SK-N-MC (cell line): Measurements from ENCODE around the gene MREG.

Experiments
- DNase-seq: peaks from one replicate; pipeline ENCODE4 v3.0.0-alpha.2; 2011; ENCODE audit warnings: low read depth, low spot score
- H3K27ac ChIP-seq: fragments of 200-600 bp; sonication (generic); 2 replicates; pipeline ENCODE4 v1.5.1; 2016; ENCODE audit warnings: mixed run types
- H3K36me3 ChIP-seq: fragments of 200-600 bp; sonication (generic); 2 replicates; pipeline ENCODE4 v1.6.1; 2017; ENCODE audit warnings: antibody characterized with exemption, low read length, mixed read lengths; ENCODE audit not compliant: insufficient read depth
- H3K4me3 ChIP-seq: fragments of 200-600 bp; sonication (generic); 2 replicates; pipeline ENCODE4 v1.5.1; 2016
- H3K9ac ChIP-seq: fragments of 200-600 bp; sonication (generic); 2 replicates; pipeline ENCODE4 v1.8.0; 2017; ENCODE audit warnings: mixed run types, mixed read lengths; ENCODE audit not compliant: insufficient read length
- H3K9me3 ChIP-seq: fragments of 200-600 bp; sonication (generic); 2 replicates; pipeline ENCODE4 v1.6.1; 2017; ENCODE audit warnings: low read depth, mild to moderate bottlenecking, antibody characterized with exemption, low read length, moderate library complexity, mixed read lengths
- EZH2 ChIP-seq: fragments of 200-600 bp; sonication (generic); IDR thresholded peaks from one replicate; pipeline ENCODE4 v1.6.1; 2017; ENCODE audit warnings: antibody characterized with exemption
- FOXP2 ChIP-seq: optimal IDR thresholded peaks from 2 replicates; pipeline ENCODE3; 2011; ENCODE audit warnings: mild to moderate bottlenecking, moderate library complexity; ENCODE audit not compliant: insufficient read depth; ENCODE audit errors: extremely low read length, control extremely low read depth
- POLR2AphosphoS5 ChIP-seq: IDR thresholded peaks from 2 replicates; pipeline ENCODE4 v1.6.1; 2012; ENCODE audit warnings: mild to moderate bottlenecking, low read depth, low read length, borderline replicate concordance

Gene MREG

DNA sequence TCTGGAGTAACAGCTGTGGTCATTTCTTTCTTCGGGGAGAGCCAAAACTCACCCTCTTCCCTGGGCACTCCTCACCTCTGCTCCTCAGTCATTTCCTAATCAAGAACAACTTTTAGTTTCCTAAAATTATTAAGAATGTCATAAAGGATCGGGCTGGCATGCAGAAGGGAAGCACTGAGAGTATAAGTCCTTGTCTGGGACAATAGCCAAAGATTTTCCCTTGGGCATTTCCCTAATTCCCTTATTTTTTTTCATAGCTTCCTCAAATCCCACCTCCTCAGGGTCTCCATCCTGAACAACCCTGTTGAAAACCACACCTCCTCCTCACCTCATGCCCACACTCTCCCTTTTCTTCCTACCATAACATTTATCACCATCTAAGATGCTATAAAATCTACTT, 115.0 kb downstream of the MREG start:
- TF ChIP-seq FOXP2, result no peak
- TF ChIP-seq EZH2, result no peak
- no peak for TF ChIP-seq POLR2AphosphoS5
- no peak overlapping the region for H3K9ac ChIP-seq
- no peaks in the 10 kb centered on the region for H3K9me3 ChIP-seq
- peak overlapping the region; percentile 56; the same call in 1 of the 2 replicates for H3K4me3 ChIP-seq
- H3K36me3 ChIP-seq, result no peaks in the 10 kb centered on the region
- peak overlapping the region; percentile 88 for H3K27ac ChIP-seq
- DNase-seq, result no peak

DNA sequence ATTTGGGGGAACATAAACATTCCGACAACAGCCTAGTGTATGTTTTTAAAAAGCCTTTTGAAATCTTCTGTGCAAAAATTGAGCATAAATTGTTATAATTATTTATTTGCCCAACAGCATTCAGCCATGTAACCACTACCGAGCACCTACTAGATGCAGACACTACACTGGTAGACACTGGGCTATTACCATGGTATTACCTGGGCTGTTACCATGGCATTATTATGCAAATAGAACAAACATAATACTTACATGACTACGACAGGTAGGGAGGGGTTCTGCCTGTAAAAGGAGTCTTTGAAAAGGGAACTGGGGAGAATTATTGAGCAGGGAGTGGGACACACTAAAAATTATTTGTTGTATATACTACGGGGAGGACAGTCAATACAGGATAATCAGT, 116.4 kb downstream of the MREG start:
- H3K4me3 ChIP-seq, result no peak overlapping the region
- no peak for DNase-seq
- TF ChIP-seq POLR2AphosphoS5 (no peak), EZH2 (no peak), FOXP2 (no peak)
- H3K27ac ChIP-seq, result no peak overlapping the region
- H3K9me3 ChIP-seq, result no peaks in the 10 kb centered on the region
- H3K36me3 ChIP-seq, result no peaks in the 10 kb centered on the region
- H3K9ac ChIP-seq, result no peak overlapping the region

DNA sequence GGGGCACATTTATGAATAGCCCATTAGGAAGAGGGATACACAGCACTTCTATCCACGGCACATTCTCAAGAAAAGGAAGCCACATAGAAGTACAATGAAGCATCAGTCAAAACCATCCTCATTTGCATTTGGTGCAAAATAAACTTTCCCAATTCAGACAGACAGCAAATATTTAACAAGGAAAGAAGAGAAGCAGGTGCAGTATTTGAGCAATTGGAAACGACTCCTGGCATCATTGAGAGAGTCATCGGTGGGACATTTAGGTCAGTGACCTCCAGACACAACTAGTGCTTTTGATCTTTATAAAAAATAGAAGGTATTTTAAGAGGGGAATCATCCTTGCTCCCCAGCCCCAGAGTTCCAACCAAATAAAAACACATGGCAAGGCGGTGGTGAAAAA, 118.0 kb downstream of the MREG start:
- Histone ChIP-seq H3K36me3 (no peaks in the 10 kb centered on the region), H3K4me3 (no peak overlapping the region), H3K9me3 (no peaks in the 10 kb centered on the region), H3K27ac (no peak overlapping the region), H3K9ac (no peak overlapping the region)
- no peak for TF ChIP-seq POLR2AphosphoS5
- TF ChIP-seq EZH2, result no peak
- no peak for TF ChIP-seq FOXP2
- DNase-seq, result no peak
